ENCODE measurements around the gene STING1. TPM values are rescaled to one million over a fixed set of nuclear protein-coding genes. Genes with fewer than 3 reads are reported as not detected.

The STING1 gene
- total and polyA plus RNA-seq, 10 of the 15 experiments (the other 5 are each of a cell fraction or from before 2014, with no cell fraction given), result 10.1 to 56.1 (median 41.0) TPM

GRCh38 chr5:139458580-139459407 lies 23.8 kb downstream of the STING1 start (continued):
- no peak for TF ChIP-seq ATF2 (IDR thresholded peaks at IDR 0.05; ENCODE audit: low read length)
- no peak for TF ChIP-seq FOXM1 (IDR thresholded peaks at IDR 0.05; ENCODE audit: low read depth, low read length)
- TF ChIP-seq SPI1 (IDR thresholded peaks at IDR 0.05; ENCODE audit: borderline replicate concordance, insufficient read depth, low read depth, low read length), result peak; percentile 15; the same call in 1 of the 2 replicates
- TF ChIP-seq RAD51 (IDR thresholded peaks at IDR 0.05), result no peak
- TF ChIP-seq ETV6 (conservative IDR thresholded peaks at IDR 0.05 in 1 of 2, IDR thresholded peaks at IDR 0.05 in 1 of 2; ENCODE audit: borderline replicate concordance in 1 of 2, low read depth in 1 of 2), result no peak
- peak; percentile 92 for TF ChIP-seq ZNF687 (IDR thresholded peaks at IDR 0.05)
- no peak for TF ChIP-seq ZBTB40 (IDR thresholded peaks at IDR 0.05; ENCODE audit: borderline replicate concordance)
- no peak for TF ChIP-seq POLR2A (IDR thresholded peaks at IDR 0.05; ENCODE audit: low read depth, low read length)
- no peak for TF ChIP-seq MEF2B (IDR thresholded peaks at IDR 0.05; ENCODE audit: partially characterized antibody, poor library complexity, severe bottlenecking)
- peak; percentile 37; the same call in 1 of the 2 replicates for TF ChIP-seq MLLT1 (IDR thresholded peaks at IDR 0.05)
- no peak for TF ChIP-seq SRF (IDR thresholded peaks at IDR 0.05; ENCODE audit: low read depth in 2 of 2, low read length in 2 of 2)
- TF ChIP-seq HDGF (IDR thresholded peaks at IDR 0.05), result peak; percentile 64
- no peak for TF ChIP-seq BACH1 (IDR thresholded peaks at IDR 0.05; ENCODE audit: borderline replicate concordance)
- no peak for TF ChIP-seq CBFB (IDR thresholded peaks at IDR 0.05; ENCODE audit: low read depth)
- 0 out of 2 replicates have a peak, but pooled peaks have one; percentile 30 for TF ChIP-seq NBN (IDR thresholded peaks at IDR 0.05)
- TF ChIP-seq ELK1 (IDR thresholded peaks at IDR 0.05; ENCODE audit: low read depth, low read length), result no peak
- TF ChIP-seq RB1 (IDR thresholded peaks at IDR 0.05; ENCODE audit: borderline replicate concordance), result no peak

Data from GM12878 (cell line).